Osteoblast (primary cell): ENCODE results near the gene XXYLT1. TPM values are rescaled to one million over a fixed set of nuclear protein-coding genes. Genes with fewer than 3 reads are reported as not detected.
A peak's percentile ranks its signal among the peaks of the same experiment; 100 is the strongest.

Experiments
- DNase-seq: peaks from one replicate; pipeline ENCODE4 v3.0.0; 2011; ENCODE audit warnings: low spot score, mixed read lengths; ENCODE audit not compliant: insufficient read length; ENCODE audit errors: missing footprints
- H2AFZ ChIP-seq: 2 replicates; pipeline ENCODE4 v1.6.0; 2011; ENCODE audit warnings: mild to moderate bottlenecking, low read length
- H3K27ac ChIP-seq: 2 replicates; pipeline ENCODE4 v1.5.1; 2011; ENCODE audit warnings: mild to moderate bottlenecking, low read depth, low read length, moderate library complexity
- H3K27me3 ChIP-seq: 2 replicates; pipeline ENCODE4 v1.6.0; 2012; ENCODE audit warnings: mild to moderate bottlenecking, control low read depth, inconsistent platforms, low read length, moderate library complexity; ENCODE audit not compliant: insufficient read depth
- H3K36me3 ChIP-seq: 2 replicates; pipeline ENCODE4 v1.5.1; 2011; ENCODE audit warnings: mild to moderate bottlenecking, low read length, control low read depth, moderate library complexity; ENCODE audit not compliant: insufficient read depth
- H3K4me1 ChIP-seq: 2 replicates; pipeline ENCODE4 v1.5.1; 2011; ENCODE audit warnings: mild to moderate bottlenecking, low read length, control low read depth, moderate library complexity; ENCODE audit not compliant: insufficient read depth
- H3K4me2 ChIP-seq: 2 replicates; pipeline ENCODE4 v1.6.0; 2011; ENCODE audit warnings: mild to moderate bottlenecking, low read length; ENCODE audit not compliant: insufficient read depth
- H3K4me3 ChIP-seq: fragments of 200-600 bp; sonication (generic); 3 replicates; pipeline ENCODE4 v1.5.1; 2012; ENCODE audit warnings: mild to moderate bottlenecking, low read length, inconsistent platforms; ENCODE audit not compliant: insufficient read depth
- H3K79me2 ChIP-seq: 2 replicates; pipeline ENCODE4 v1.6.0; 2012; ENCODE audit warnings: mild to moderate bottlenecking, low read length, control low read depth, inconsistent platforms; ENCODE audit not compliant: insufficient read depth
- H3K9me3 ChIP-seq: 2 replicates; pipeline ENCODE4 v1.5.1; 2011; ENCODE audit warnings: low read depth, low read length, control low read depth
- H4K20me1 ChIP-seq: 2 replicates; pipeline ENCODE4 v1.6.0; 2012; ENCODE audit warnings: mild to moderate bottlenecking, low read length, control low read depth; ENCODE audit not compliant: insufficient read depth
- total RNA-seq: library from RNA; depleted of rRNA; stranded (reverse); fragments of >200 nt; gene quantifications from 2 replicates; pipeline ENCODE4 v1.2.3, GENCODE V29; 2012
- TF ChIP-seq, protein P1 (sequence below): IDR thresholded peaks from 2 replicates; pipeline ENCODE4 v1.5.1; 2011; ENCODE audit warnings: mild to moderate bottlenecking, low read depth, low read length, moderate library complexity; ENCODE audit errors: extremely low read depth

The XXYLT1 gene
- total RNA-seq, 1 donor, result 28.2 TPM

DNA sequence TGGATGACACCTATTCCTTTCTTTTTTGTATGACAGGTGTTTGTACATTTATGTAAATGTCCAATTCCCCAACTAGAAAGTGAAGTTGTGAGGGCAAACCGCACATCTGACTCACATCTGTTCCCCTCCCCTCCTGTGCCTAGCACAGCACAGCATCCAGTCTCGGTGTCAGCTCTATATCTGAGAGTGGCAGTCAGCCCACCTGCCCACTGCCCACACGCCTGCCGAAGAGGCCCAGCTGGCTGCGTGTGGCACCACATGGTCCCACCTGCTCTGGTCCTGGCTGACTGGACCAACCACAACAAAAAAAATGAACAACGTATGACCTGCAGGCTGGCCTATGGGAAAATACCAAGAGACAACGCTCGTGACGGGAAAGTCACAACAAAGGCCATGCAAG lies 62.8 kb downstream of the XXYLT1 start:
- no peaks in the 10 kb centered on the region for H3K27me3 ChIP-seq
- H4K20me1 ChIP-seq, result no peaks in the 10 kb centered on the region
- H3K4me2 ChIP-seq, result no peak overlapping the region
- peak; percentile 31 for DNase-seq
- no peaks in the 10 kb centered on the region for H3K36me3 ChIP-seq
- H3K79me2 ChIP-seq, result peaks cover 30% of the 10 kb centered on the region
- H3K4me1 ChIP-seq, result peaks cover 50% of the 10 kb centered on the region
- peaks cover 2% of the 10 kb centered on the region for H3K9me3 ChIP-seq
- TF ChIP-seq, protein P1, sequence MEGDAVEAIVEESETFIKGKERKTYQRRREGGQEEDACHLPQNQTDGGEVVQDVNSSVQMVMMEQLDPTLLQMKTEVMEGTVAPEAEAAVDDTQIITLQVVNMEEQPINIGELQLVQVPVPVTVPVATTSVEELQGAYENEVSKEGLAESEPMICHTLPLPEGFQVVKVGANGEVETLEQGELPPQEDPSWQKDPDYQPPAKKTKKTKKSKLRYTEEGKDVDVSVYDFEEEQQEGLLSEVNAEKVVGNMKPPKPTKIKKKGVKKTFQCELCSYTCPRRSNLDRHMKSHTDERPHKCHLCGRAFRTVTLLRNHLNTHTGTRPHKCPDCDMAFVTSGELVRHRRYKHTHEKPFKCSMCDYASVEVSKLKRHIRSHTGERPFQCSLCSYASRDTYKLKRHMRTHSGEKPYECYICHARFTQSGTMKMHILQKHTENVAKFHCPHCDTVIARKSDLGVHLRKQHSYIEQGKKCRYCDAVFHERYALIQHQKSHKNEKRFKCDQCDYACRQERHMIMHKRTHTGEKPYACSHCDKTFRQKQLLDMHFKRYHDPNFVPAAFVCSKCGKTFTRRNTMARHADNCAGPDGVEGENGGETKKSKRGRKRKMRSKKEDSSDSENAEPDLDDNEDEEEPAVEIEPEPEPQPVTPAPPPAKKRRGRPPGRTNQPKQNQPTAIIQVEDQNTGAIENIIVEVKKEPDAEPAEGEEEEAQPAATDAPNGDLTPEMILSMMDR, result no peak
- H3K27ac ChIP-seq, result peak overlapping the region; percentile 94
- no peak overlapping the region for H3K4me3 ChIP-seq
- H2AFZ ChIP-seq, result no peak overlapping the region

GRCh38 chr3:195207731-195208130 lies 63.2 kb downstream of the XXYLT1 start:
- Histone ChIP-seq H3K4me2 (no peak overlapping the region), H4K20me1 (no peaks in the 10 kb centered on the region), H3K4me1 (peaks cover 50% of the 10 kb centered on the region), H2AFZ (no peak overlapping the region), H3K4me3 (no peak overlapping the region), H3K27ac (peak overlapping the region; percentile 94), H3K36me3 (no peaks in the 10 kb centered on the region), H3K9me3 (peaks cover 2% of the 10 kb centered on the region), H3K27me3 (no peaks in the 10 kb centered on the region), H3K79me2 (peaks cover 30% of the 10 kb centered on the region)
- DNase-seq, result no peak
- TF ChIP-seq, protein P1, result no peak

DNA sequence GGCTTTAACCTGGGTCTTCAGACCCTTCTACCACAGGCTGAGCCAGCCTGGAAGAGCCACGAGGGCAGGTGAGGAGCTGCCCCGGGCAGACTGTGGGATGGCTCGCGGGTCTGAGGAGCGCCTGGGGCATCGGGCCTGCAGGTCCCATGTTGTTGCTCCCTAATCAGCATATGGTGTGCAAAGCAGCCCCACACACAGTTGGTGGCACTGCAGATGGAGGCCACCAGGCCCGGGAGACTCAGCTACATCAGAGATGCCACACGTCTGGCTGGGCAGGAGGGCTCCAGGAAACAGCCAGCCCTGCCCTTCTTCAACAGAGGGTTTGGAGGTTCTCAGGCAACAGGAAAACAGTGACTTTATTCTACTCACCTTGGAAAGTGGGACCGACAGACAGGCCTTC lies 63.9 kb downstream of the XXYLT1 start:
- Histone ChIP-seq H3K36me3 (no peaks in the 10 kb centered on the region), H4K20me1 (no peaks in the 10 kb centered on the region), H3K4me1 (peaks cover 50% of the 10 kb centered on the region), H3K4me2 (no peak overlapping the region), H3K79me2 (peaks cover 28% of the 10 kb centered on the region), H2AFZ (no peak overlapping the region), H3K9me3 (peaks cover 2% of the 10 kb centered on the region), H3K27me3 (no peaks in the 10 kb centered on the region), H3K4me3 (no peak overlapping the region), H3K27ac (peak overlapping the region; percentile 25)
- TF ChIP-seq, protein P1, result no peak
- no peak for DNase-seq

DNA sequence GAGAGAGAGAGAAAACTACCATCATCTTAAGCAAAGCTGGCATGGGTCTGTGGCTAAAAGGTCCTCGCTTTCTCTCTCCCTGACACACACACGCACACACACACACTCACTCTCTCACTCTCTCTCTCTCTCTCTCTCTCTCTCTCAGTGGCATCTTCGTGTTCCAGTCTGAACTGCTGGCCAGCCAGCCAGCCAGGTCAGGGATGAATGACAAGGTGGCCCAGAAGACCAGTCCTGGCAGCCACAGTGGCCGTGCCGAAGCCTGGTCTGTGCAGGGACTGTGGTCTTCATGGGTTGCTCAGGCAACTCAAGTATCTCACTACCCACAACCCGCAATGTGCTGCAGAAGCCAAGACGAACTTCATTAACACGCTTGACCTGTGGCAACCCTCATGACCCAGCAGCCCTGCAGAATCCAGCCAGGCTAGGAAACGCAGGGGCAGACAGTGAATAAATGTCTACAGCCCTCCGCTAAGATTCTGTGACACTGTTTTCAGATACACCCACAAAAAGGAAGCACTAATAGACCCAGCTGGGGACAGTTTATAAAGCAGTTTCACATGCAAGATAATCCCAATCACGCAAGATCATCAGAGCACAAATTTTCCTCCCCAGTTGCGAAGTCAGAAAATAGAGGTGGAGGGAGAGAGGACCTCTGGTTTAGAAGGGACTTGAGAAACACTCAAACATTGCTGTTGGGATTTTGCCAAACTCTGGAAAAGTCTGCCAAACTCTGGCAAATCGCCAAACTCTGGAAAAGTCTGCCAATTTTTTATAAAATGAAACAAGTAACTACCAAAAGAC lies 66.4 kb downstream of the XXYLT1 start:
- H3K27me3 ChIP-seq, result no peaks in the 10 kb centered on the region
- H3K79me2 ChIP-seq, result peaks cover 28% of the 10 kb centered on the region
- no peak overlapping the region for H2AFZ ChIP-seq
- H3K4me2 ChIP-seq, result peak overlapping the region; percentile 59
- TF ChIP-seq, protein P1, result no peak
- no peaks in the 10 kb centered on the region for H3K36me3 ChIP-seq
- no peaks in the 10 kb centered on the region for H4K20me1 ChIP-seq
- DNase-seq, result no peak
- H3K4me3 ChIP-seq, result no peak overlapping the region
- H3K9me3 ChIP-seq, result peaks cover 2% of the 10 kb centered on the region
- peaks cover 46% of the 10 kb centered on the region for H3K4me1 ChIP-seq
- peak overlapping the region; percentile 90 for H3K27ac ChIP-seq
